NB4 (cell line): ENCODE results near the gene IFT74.

ENCODE experiments used
- DNase-seq: peaks from one replicate; pipeline ENCODE4 v3.0.0; 2010; ENCODE audit warnings: low read depth
- H3K4me3 ChIP-seq: one replicate; pipeline ENCODE4 v1.5.1; 2011; ENCODE audit warnings: mild to moderate bottlenecking, low read depth, low read length, moderate library complexity
- MYC ChIP-seq: IDR thresholded peaks from 2 replicates; pipeline ENCODE4 v1.6.1; 2011; ENCODE audit warnings: low read depth, low read length
- POLR2A ChIP-seq: IDR thresholded peaks from 2 replicates; pipeline ENCODE4 v1.6.1; 2011; ENCODE audit warnings: mild to moderate bottlenecking; ENCODE audit not compliant: insufficient read length; ENCODE audit errors: extremely low read depth
- TF ChIP-seq, protein P1 (sequence below): IDR thresholded peaks from one replicate; pipeline ENCODE4 v1.5.1; 2012; ENCODE audit warnings: low read depth, low read length
- TF ChIP-seq, protein P2 (sequence below): IDR thresholded peaks from 2 replicates; pipeline ENCODE4 v1.6.1; 2011; ENCODE audit warnings: low read depth, low read length

The IFT74 gene

DNA sequence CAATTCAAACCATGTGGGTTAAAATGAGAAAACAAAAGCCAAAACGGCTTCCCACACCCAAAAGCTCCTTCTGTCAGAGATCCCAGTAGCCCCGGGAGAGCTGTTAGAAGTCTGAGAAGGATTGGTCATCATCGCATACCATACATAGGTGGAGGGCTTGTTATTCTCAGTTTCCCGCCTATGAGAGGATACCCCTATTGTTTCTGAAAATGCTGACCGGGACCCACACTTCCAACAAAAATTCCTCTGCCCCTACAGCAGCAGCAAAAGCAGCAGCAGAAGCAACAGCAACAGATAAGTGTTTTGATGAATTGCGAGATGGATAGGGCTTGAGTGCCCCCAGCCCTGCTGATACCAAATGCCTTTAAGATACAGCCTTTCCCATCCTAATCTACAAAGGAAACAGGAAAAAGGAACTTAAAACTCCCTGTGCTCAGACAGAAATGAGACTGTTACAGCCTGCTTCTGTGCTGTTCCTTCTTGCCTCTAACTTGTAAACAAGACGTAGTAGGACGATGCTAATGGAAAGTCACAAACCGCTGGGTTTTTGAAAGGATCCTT, 152.8 kb downstream of the IFT74 start, which contains the start of gene TEK:
TSS of gene TEK (plus strand) at position 245 of the 561 bp plus-strand sequence. CDS start 366 bp downstream, outside the sequence.
- DNase-seq, result no peak
- TF ChIP-seq, protein P1, sequence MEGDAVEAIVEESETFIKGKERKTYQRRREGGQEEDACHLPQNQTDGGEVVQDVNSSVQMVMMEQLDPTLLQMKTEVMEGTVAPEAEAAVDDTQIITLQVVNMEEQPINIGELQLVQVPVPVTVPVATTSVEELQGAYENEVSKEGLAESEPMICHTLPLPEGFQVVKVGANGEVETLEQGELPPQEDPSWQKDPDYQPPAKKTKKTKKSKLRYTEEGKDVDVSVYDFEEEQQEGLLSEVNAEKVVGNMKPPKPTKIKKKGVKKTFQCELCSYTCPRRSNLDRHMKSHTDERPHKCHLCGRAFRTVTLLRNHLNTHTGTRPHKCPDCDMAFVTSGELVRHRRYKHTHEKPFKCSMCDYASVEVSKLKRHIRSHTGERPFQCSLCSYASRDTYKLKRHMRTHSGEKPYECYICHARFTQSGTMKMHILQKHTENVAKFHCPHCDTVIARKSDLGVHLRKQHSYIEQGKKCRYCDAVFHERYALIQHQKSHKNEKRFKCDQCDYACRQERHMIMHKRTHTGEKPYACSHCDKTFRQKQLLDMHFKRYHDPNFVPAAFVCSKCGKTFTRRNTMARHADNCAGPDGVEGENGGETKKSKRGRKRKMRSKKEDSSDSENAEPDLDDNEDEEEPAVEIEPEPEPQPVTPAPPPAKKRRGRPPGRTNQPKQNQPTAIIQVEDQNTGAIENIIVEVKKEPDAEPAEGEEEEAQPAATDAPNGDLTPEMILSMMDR, result no peak
- TF ChIP-seq, protein P2, sequence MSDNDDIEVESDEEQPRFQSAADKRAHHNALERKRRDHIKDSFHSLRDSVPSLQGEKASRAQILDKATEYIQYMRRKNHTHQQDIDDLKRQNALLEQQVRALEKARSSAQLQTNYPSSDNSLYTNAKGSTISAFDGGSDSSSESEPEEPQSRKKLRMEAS, result no peak
- TF ChIP-seq MYC (no peak), POLR2A (no peak)
- no peak within 1 kb of the TSS for H3K4me3 ChIP-seq

DNA sequence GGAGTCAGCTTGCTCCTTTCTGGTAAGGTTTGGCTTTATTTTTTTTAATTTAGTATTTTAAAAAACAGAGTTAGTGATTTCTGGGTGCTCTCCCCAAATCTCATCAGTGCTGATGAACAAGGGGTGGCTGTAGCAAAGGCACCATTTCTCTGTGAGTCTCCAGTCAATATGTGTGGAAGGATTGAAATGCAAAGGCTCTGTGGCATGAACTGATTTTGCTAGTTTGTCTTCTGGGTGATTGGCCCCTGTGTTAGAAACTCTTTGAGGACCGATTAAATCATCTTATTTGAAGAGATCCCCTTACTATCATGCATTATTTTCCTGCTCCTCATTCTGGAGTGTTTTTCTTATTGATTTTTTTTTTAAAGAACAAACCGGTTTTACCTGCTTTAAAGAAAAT, 153.4 kb downstream of the IFT74 start:
- DNase-seq, result no peak
- TF ChIP-seq MYC (no peak), POLR2A (no peak)
- TF ChIP-seq, protein P2, result no peak
- H3K4me3 ChIP-seq, result no peak overlapping the region

DNA sequence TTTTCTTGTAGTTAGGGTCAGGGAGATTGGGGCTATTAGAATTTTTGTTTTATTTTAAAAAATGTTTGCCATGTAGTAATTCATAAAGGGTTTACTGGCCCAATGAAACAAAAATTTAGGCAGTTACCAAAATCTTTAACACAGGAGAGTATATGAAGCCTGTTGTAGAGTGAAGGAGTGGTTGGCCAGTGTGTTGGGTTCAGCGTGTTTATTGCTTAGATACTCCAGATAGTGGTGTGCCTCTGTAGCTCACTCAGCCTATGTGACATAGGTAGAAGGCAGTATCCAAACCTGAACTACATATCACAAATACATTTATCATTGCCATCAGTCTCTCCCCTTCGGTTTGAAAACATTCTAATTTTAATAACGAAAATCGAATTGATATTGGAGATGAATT, 154.0 kb downstream of the IFT74 start:
- no peak overlapping the region for H3K4me3 ChIP-seq
- TF ChIP-seq MYC (no peak), POLR2A (no peak)
- TF ChIP-seq, protein P1, result no peak
- TF ChIP-seq, protein P2, result no peak
- DNase-seq, result no peak

DNA sequence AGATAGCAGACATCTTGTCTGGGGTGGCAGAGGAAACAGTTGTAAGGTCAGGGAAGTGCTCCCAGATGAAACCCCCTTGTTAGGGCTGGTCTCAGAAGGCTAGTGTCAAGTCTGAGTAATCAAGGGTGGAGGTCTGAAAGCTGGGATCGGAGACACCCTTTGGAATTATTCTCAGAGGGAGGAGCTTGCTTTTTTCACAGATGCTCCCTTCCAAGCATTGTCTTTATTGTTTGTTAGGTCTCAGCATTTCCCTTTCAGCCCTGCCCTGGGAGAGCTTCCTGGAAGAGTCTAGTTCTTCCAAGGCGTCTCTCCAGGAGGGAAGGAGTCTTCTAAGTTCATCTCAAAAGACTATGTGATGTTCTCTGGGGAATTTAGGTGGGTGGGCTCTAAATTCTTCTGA, 156.0 kb downstream of the IFT74 start:
- H3K4me3 ChIP-seq, result no peak overlapping the region
- TF ChIP-seq, protein P1, result no peak
- TF ChIP-seq POLR2A (no peak), MYC (no peak)
- TF ChIP-seq, protein P2, result no peak
- DNase-seq, result no peak
